SIG-M5 treated with dmso at 0.1 percent for 504 hours (cell line): Measurements from ENCODE around the gene MYL9.

ENCODE experiments used
- DNase-seq: peaks from one replicate; lab custom pipeline; 2025; ENCODE audit not compliant: unreplicated experiment; lab: John Stamatoyannopoulos, UW

The MYL9 gene

GRCh38 chr20:36525620-36526365 lies 15.5 kb upstream of the MYL9 start:
- no peak for DNase-seq

GRCh38 chr20:36526521-36527011 lies 14.8 kb upstream of the MYL9 start:
- no peak for DNase-seq

- no peak for DNase-seq
These were observed 13.8 kb upstream of the MYL9 start for GRCh38 chr20:36527331-36528125.

GRCh38 chr20:36528176-36528874 lies 13.0 kb upstream of the MYL9 start:
- DNase-seq: no peak

- DNase-seq: no peak
These were observed 12.4 kb upstream of the MYL9 start for GRCh38 chr20:36528875-36529417.

GRCh38 chr20:36532388-36532787 lies 8.9 kb upstream of the MYL9 start:
- no peak for DNase-seq

GRCh38 chr20:36532822-36533221 lies 8.5 kb upstream of the MYL9 start:
- DNase-seq: no peak

- DNase-seq: no peak
These were observed 3.1 kb upstream of the MYL9 start for GRCh38 chr20:36538026-36538722.

- no peak for DNase-seq
These were observed 638 bp upstream of the MYL9 start for GRCh38 chr20:36540551-36541211.

GRCh38 chr20:36541768-36542488 lies 609 bp downstream of the MYL9 start:
- DNase-seq: no peak

GRCh38 chr20:36542516-36543183 lies 1.3 kb downstream of the MYL9 start:
- DNase-seq: no peak

GRCh38 chr20:36543184-36544133 lies 2.1 kb downstream of the MYL9 start:
- DNase-seq: no peak

- no peak for DNase-seq
These were observed 3.1 kb downstream of the MYL9 start for GRCh38 chr20:36544134-36545018.

GRCh38 chr20:36546111-36546736 lies 4.9 kb downstream of the MYL9 start:
- DNase-seq: no peak

GRCh38 chr20:36547186-36548005 lies 6.1 kb downstream of the MYL9 start:
- no peak for DNase-seq

GRCh38 chr20:36548006-36548315 lies 6.6 kb downstream of the MYL9 start:
- DNase-seq: no peak
